Effector memory CD8-positive, alpha-beta T cell (primary cell): ENCODE measurements around the gene NUP85.
"Not testable (repeated sequence)": the region's sequence is repeated elsewhere in the genome, so short reads cannot be mapped to it uniquely, and the experiment has no call there.

Experiments used
- ATAC-seq: fragments of 150-1000 bp; cut with Tn5 transposase; replicated peaks from 2 replicates; pipeline ENCODE4 v1.10.0; 2021; ENCODE audit warnings: mild to moderate bottlenecking, moderate library complexity
- DNase-seq, 3 experiments: peaks; one replicate each; pipeline ENCODE4 v3.0.0; 2021
- H3K27ac Mint-ChIP-seq, 2 donors: one replicate each; pipeline ENCODE4 v1.8.0; 2022; ENCODE audit warnings: mild to moderate bottlenecking in 2 of 2, mixed read lengths in 2 of 2, moderate library complexity in 2 of 2
- H3K27me3 Mint-ChIP-seq, 2 donors: one replicate each; pipeline ENCODE4 v1.8.0; 2022; ENCODE audit warnings: mixed read lengths in 2 of 2
- H3K36me3 Mint-ChIP-seq: one replicate; pipeline ENCODE4 v1.8.0; 2022; ENCODE audit warnings: mild to moderate bottlenecking, moderate library complexity, mixed read lengths; ENCODE audit not compliant: insufficient read depth
- H3K4me1 Mint-ChIP-seq, 2 donors: one replicate each; pipeline ENCODE4 v1.8.0; 2022; ENCODE audit warnings: low read depth in 2 of 2, mixed read lengths in 2 of 2
- H3K4me3 Mint-ChIP-seq, 2 donors: one replicate each; pipeline ENCODE4 v1.8.0; 2022; ENCODE audit warnings: mild to moderate bottlenecking in 2 of 2, mixed read lengths in 2 of 2, moderate library complexity in 2 of 2
- H3K9me3 Mint-ChIP-seq, 2 donors: one replicate each; pipeline ENCODE4 v1.8.0; 2022; ENCODE audit warnings: mixed read lengths in 2 of 2

NUP85 gene

DNA sequence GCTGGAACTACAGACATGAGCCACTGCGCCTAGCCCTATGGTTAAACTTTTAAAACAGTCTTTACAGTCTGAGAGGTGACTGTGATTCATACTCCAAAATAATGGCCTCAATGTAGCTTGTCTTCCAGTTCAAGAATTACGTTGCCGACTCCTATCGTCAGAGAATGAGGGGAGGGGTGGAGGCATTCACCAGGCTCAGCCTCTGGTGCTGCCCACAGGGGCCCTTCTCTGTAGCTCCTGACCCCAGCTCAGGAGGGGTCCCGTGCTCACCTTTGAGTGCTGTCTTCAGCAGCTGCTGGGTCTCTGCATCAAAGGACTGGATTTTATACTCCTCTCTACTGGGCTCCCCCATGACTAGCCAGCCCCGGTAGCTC lies 64.4 kb downstream of the NUP85 start:
- Mint-ChIP-seq H3K4me3 (peak overlapping the region; percentile 80 to 83), H3K27ac (peak overlapping the region; percentile 84 to 87), H3K9me3 (no peaks in the 10 kb centered on the region), H3K4me1 (peaks cover 20 to 22% of the 10 kb centered on the region in 2 donors), H3K36me3 (peaks cover 19% of the 10 kb centered on the region), H3K27me3 (no peaks in the 10 kb centered on the region)
- no peak for DNase-seq
- ATAC-seq, result no peak

DNA sequence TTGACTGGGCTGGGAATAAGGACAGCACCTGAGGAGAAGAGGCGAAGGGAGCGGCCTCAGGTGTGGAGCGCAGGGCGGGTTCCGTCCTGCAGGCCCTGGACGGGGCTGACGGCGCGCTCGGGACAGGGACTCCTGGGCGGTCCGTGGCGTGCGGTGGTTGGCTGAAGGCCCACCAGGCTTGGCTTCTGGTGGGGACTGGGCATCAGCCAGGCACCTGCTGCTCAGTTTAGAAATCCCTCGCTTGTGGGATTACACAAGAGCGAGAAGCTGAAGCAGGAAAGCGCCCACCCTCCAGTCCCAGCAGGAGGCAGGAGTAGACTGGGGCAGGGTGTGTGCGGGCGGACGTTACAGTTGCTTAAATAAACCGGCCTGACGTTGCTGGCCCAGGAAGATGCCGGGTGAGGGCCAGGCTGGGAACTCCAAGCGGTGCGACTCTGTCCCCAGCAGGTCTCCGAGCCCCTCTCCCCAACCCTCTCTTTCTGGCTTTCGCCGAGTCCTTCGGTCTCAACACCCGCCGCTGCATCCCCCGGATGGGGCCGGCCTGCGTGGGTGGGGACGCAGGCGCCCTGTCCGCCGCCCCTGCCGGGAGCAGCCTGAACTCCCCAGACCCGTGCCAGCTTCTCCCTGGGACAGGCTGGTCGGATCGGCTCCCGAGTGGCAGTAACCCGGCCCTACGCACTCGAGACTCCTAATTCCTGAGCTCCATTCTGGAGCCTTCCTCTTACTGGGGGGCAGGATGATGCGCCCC lies 64.9 kb downstream of the NUP85 start:
- Mint-ChIP-seq H3K27ac (peak overlapping the region; percentile 84 to 87), H3K27me3 (no peaks in the 10 kb centered on the region), H3K36me3 (peaks cover 16% of the 10 kb centered on the region), H3K4me3 (peak overlapping the region; percentile 80 to 83), H3K9me3 (no peaks in the 10 kb centered on the region), H3K4me1 (peaks cover 20 to 22% of the 10 kb centered on the region in 2 donors)
- DNase-seq (peak; percentile 28 to 51 (median 30)), ATAC-seq (peak; percentile 33)

DNA sequence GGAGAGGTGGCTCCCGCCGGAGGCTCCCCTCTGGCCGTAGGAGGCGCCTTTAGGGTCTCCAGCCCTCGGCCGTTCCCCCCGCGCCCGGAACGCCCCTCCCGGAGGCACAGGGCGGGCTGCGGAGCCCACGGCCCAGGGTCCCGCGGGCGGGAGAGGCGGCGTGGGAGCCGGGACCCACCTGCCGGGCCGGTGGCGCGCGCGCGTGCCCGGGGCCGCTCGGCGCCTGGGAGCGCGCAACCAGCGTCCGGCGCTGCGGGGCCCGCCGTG lies 65.4 kb downstream of the NUP85 start, which contains the start of gene MIF4GD:
TSS of gene MIF4GD (minus strand) at position 266 of the 267 bp plus-strand sequence. CDS start 1,036 bp downstream, outside the sequence.
- peak within 1 kb of the TSS; percentile 84 to 87 for H3K27ac Mint-ChIP-seq
- H3K36me3 Mint-ChIP-seq, result peaks cover 15% of the 10 kb centered on the region
- no peaks in the 10 kb centered on the region for H3K9me3 Mint-ChIP-seq
- no peak for ATAC-seq
- H3K4me1 Mint-ChIP-seq, result peaks cover 20 to 22% of the 10 kb centered on the region in 2 donors
- peak within 1 kb of the TSS; percentile 83 to 86 for H3K4me3 Mint-ChIP-seq
- no peaks in the 10 kb centered on the region for H3K27me3 Mint-ChIP-seq
- no peak for DNase-seq

DNA sequence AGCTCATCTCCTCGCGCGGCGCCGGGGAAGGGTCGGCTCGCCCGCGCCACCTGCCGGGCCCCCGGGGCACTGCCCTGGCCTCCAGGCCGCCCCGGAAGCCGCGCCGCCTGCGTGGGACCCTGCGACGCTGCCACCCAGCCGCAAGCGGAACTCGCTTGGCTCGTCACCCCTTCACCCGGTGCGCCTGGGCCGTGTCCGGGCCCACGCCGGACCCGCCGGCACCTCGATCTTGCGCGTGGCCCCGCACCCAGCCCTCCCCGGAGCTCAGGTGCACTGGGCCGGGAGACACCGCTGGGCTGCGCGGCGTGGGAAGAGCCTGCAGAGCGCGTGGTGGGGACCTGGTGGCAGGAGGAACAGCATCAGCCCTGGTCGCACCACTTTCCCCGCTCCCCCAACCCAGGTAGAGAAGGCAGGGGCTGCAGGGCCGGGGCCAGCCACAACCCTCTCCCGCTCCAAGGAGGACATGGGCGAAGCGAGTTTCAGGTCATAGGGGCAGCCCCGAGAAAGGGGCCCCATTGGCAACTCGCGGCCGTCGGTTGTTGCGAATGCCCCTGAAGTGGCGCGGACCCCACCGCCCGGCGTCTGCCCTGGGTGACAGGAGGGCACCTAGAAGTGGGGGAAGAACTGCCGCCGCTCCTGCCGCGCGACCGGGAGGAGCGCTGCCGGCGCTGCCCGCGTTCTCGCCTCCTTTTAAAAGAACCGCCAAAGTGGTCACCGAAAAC lies 65.9 kb downstream of the NUP85 start:
- peak overlapping the region; percentile 79 to 84 for H3K27ac Mint-ChIP-seq
- H3K9me3 Mint-ChIP-seq, result no peaks in the 10 kb centered on the region
- H3K27me3 Mint-ChIP-seq, result no peaks in the 10 kb centered on the region
- peak overlapping the region; percentile 81 to 86 for H3K4me3 Mint-ChIP-seq
- H3K36me3 Mint-ChIP-seq, result peaks cover 10% of the 10 kb centered on the region
- ATAC-seq (peak; percentile 87), DNase-seq (peak; percentile 83 to 92 (median 90))
- H3K4me1 Mint-ChIP-seq, result peaks cover 20 to 22% of the 10 kb centered on the region in 2 donors

DNA sequence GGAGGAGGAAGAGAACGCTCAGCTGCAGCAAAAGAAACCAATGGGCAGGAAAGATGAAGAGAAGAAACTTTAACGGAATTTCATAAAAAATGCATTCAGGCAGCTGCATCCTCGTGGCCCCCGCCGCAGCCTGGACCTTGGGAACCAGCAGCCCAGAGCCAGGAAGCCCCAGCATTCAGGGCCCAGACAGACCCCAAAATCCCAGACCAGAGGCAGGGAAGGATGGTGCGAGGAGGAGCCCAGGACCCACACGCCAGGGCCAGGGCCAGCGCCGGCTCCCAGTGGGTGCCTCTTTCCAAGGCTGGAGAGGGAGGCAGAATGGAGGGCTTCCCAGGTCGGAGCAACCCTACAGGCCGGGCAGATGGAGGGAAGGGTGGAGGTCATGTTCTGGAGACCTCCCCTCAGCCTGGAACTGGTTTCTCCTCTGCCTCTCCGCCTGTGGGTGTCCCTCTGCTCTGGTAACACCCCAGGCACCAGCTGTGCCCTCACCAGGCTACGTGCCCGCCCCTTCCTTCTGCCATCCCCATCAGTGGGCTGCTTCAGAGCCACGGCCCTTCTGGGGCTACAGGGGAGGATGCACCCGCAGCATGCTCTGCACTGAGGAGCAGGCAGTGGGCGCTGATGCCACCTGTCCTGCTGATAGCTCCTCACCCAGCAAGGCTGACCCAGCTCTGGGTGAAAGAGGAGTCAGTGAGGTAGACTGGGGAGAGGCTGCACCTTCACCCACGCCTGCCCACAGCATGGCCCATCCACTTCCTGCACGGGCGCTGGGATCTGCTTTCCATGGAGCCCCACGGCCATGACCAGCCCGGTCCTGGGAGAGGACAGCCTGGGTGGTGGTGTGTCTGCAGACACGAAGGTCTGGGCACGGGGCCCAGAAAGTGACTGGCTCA lies 66.7 kb downstream of the NUP85 start:
- no peak for DNase-seq
- peaks cover 6% of the 10 kb centered on the region for H3K36me3 Mint-ChIP-seq
- no peaks in the 10 kb centered on the region for H3K9me3 Mint-ChIP-seq

DNA sequence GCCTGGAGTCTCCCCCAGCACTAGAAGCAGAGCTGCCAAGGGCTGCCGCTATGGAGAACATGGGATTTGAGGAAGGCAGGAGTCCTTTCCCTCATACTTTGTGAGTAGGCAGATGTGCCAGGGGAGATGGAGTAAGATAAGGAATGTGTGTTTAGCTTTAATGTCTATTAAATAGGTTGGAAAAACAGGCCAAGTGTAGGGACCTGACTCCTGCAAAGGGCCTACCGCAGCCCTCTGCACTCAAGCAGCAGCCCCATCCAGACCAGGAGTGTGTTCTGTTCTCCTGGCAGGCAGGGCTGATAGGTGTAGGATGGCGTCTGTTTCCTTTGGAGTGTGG lies 67.3 kb downstream of the NUP85 start:
- peaks cover 20 to 22% of the 10 kb centered on the region in 2 donors for H3K4me1 Mint-ChIP-seq
- no peaks in the 10 kb centered on the region for H3K9me3 Mint-ChIP-seq
- peaks cover 10% of the 10 kb centered on the region for H3K36me3 Mint-ChIP-seq
- ATAC-seq (no peak), DNase-seq (no peak)
- peak overlapping the region; percentile 79 to 84 for H3K27ac Mint-ChIP-seq
- no peaks in the 10 kb centered on the region for H3K27me3 Mint-ChIP-seq
- peak overlapping the region; percentile 18 to 86 for H3K4me3 Mint-ChIP-seq

More for the DNA sequence above, 66.7 kb downstream of the NUP85 start:
- H3K27ac Mint-ChIP-seq, result peak overlapping the region; percentile 79 to 84
- peak overlapping the region; percentile 81 to 86 for H3K4me3 Mint-ChIP-seq
- no peaks in the 10 kb centered on the region for H3K27me3 Mint-ChIP-seq
- peaks cover 20 to 22% of the 10 kb centered on the region in 2 donors for H3K4me1 Mint-ChIP-seq
- ATAC-seq, result no peak

DNA sequence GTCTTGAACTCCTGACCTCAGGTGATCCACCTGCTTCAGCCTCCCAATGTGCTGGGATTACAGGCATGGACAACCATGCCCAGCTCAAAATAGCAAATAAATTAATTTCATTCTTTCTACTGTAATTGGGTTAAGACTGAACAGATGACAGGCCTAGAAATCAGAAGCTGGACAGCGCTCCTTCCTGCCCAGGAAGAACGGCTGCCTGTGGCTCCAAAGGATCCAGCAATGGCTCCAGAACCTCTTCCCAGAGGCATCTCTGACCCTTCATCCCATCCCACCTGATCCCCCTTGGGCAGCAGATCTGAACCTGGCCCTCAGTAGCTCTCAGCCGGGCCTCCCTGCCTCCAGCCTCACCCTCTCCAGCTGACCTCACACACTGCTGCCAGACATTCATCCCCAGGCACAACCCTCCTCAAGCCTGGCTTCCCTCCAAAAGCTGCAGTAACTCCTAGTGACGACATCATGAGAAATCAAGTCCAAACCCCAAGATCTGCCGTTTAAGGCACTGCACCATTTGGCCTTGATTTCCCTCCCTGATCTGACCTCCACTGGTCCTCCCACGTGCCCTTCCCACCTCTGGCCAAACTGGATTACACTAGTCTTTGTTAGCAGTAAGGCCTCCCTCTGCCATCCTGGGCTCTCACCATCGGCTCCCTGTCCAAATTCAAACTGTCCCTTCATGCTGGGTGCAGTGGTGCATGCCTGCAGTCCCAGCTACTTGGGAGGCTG lies 68.7 kb downstream of the NUP85 start:
- ATAC-seq, result no peak
- peak overlapping the region; percentile 67 to 79 for H3K27ac Mint-ChIP-seq
- H3K9me3 Mint-ChIP-seq, result no peaks in the 10 kb centered on the region
- no peak for DNase-seq
- H3K27me3 Mint-ChIP-seq, result no peaks in the 10 kb centered on the region
- peak overlapping the region; percentile 11 to 41 for H3K4me3 Mint-ChIP-seq
- peaks cover 19 to 20% of the 10 kb centered on the region in 2 donors for H3K4me1 Mint-ChIP-seq
- peaks cover 15% of the 10 kb centered on the region for H3K36me3 Mint-ChIP-seq

DNA sequence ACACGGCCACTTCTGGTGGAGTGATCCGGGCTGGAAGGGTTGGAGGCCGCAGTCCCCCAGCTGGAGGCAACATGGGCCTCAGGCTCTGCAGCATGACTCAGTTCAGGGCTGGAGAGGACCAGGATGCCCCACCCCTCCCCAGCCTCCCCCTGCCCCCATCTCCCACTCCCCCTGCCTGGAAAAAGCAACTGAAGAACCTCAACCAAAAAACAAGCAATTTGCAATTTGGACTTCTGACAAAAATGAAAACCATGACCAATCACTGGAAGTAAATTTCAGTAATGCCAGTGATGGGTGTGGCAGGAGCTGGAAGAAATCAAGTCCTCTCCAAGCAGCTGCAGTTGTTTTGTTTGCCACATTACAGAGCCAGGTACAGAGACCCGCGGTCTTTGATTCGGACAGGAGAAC lies 72.2 kb downstream of the NUP85 start:
- Mint-ChIP-seq H3K4me3 (no peak overlapping the region), H3K4me1 (peaks cover 4 to 10% of the 10 kb centered on the region in 2 donors), H3K9me3 (no peaks in the 10 kb centered on the region), H3K27me3 (no peaks in the 10 kb centered on the region), H3K36me3 (peaks cover 24% of the 10 kb centered on the region), H3K27ac (no peak overlapping the region)
- ATAC-seq, result no peak
- no peak for DNase-seq

DNA sequence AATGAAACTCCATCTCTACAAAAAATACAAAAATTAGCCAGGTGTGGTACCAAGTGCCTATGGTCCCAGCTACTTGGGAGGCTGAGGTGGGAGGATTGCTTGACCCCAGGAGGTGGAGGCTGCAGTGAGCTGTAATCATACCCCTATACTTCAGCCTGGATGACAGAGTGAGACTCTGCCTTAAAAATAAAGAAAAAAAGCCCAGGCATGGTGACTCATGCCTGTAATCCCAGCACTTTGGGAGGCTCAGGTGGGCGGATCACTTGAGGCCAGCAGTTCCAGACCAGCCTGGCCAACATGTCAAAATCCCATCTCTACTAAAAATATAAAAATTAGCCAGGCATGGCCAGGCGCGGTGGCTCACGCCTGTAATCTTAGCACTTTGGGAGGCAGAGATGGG lies 74.7 kb downstream of the NUP85 start:
- H3K27me3 Mint-ChIP-seq, H3K4me1 Mint-ChIP-seq, H3K4me3 Mint-ChIP-seq, H3K9me3 Mint-ChIP-seq, ATAC-seq, H3K27ac Mint-ChIP-seq, DNase-seq: not testable (repeated sequence)
- peaks cover 29% of the 10 kb centered on the region for H3K36me3 Mint-ChIP-seq

DNA sequence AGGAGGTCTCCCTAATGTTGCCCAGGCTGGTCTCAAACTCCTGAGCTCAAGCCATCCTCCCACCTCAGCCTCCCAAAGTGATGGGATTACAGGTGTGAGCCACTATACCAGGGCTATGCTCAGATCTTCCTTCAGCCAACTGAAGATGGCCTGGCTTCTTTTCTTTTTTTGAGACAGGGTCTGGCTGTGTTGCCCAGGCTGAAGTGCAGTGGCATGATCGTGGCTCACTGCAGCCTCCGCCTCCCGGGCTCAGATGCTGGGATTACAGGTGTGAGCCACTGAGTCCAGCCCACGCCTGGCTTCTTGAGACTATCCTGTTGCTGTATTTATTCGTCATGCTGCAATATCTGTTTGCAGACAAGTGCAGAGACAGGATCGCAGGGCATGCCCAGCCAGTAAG lies 79.6 kb downstream of the NUP85 start:
- no peak for DNase-seq
- H3K4me1 Mint-ChIP-seq, result peaks cover 6 to 14% of the 10 kb centered on the region in 2 donors
- H3K4me3 Mint-ChIP-seq, result no peak overlapping the region
- H3K36me3 Mint-ChIP-seq, result peaks cover 30% of the 10 kb centered on the region
- no peaks in the 10 kb centered on the region for H3K27me3 Mint-ChIP-seq
- ATAC-seq, result no peak
- no peaks in the 10 kb centered on the region for H3K9me3 Mint-ChIP-seq
- H3K27ac Mint-ChIP-seq, result no peak overlapping the region
